AG04450 (cell line): Measurements from ENCODE around the gene ADCY4. TPM values are rescaled to one million over a fixed set of nuclear protein-coding genes. Genes with fewer than 3 reads are reported as not detected.

Source experiments
- CTCF ChIA-PET: fragments of 300-600, 350-600 bp; formaldehyde crosslinking; extraction: SDS; loops from one replicate; lab custom pipeline; 2022; ENCODE audit warnings: antibody characterized with exemption, inconsistent platforms; lab: Charles Lee
- POLR2A ChIA-PET: fragments of 350-600 bp; formaldehyde crosslinking; extraction: SDS; loops from one replicate; lab custom pipeline; 2021; ENCODE audit warnings: antibody characterized with exemption, inconsistent platforms; lab: Yijun Ruan, JAX
- DNase-seq: peaks from one replicate; pipeline ENCODE4 v3.0.0-alpha.2; 2011; ENCODE audit warnings: low read depth, low spot score
- H3K27ac ChIP-seq: one replicate; pipeline ENCODE4 v1.5.1; 2012; ENCODE audit warnings: low read depth, low read length, control low read depth
- H3K27me3 ChIP-seq: one replicate; pipeline ENCODE4 v1.6.0; 2012; ENCODE audit warnings: low read length; ENCODE audit not compliant: control insufficient read depth, insufficient read depth
- H3K4me3 ChIP-seq: 2 replicates; pipeline ENCODE4 v1.5.1; 2011; ENCODE audit warnings: mild to moderate bottlenecking, low read depth, low read length, control low read depth
- H3K9me3 ChIP-seq: 2 replicates; pipeline ENCODE4 v1.5.1; 2012; ENCODE audit warnings: low read length; ENCODE audit not compliant: control insufficient read depth, insufficient read depth
- CTCF ChIP-seq: IDR thresholded peaks from 2 replicates; pipeline ENCODE4 v1.5.1; 2011; ENCODE audit warnings: low read depth, low read length, control low read depth, inconsistent platforms
- polyA plus RNA-seq: library from polyadenylated mRNA; depleted of rRNA; stranded (reverse); fragments of >200 nt; gene quantifications from 2 replicates; pipeline ENCODE4 v1.2.3, GENCODE V29; 2011

ADCY4 gene
- polyA plus RNA-seq, 1 experiment = 0.04 TPM

GRCh38 chr14:24281636-24282035 is 53.2 kb downstream of the ADCY4 start:
- DNase-seq = no peak
- no peak overlapping the region for H3K4me3 ChIP-seq
- TF ChIP-seq CTCF = no peak
- H3K27ac ChIP-seq = no peak overlapping the region
- H3K9me3 ChIP-seq = no peaks in the 10 kb centered on the region
- POLR2A ChIA-PET = no interaction called here
- H3K27me3 ChIP-seq = no peaks in the 10 kb centered on the region
- CTCF ChIA-PET = interaction anchor here (2.8 kb wide), 1 partner anchor 15 kb away, joined by 9 read pairs; no protein-coding TSS in a partner anchor

- Histone ChIP-seq H3K4me3 (no peak overlapping the region), H3K27ac (no peak overlapping the region), H3K27me3 (no peaks in the 10 kb centered on the region), H3K9me3 (no peaks in the 10 kb centered on the region)
- no peak for DNase-seq
- CTCF ChIA-PET = interaction anchor here (1.3 to 2.8 kb wide), 2 partner anchors 9 to 16 kb away, joined by 3 to 9 read pairs; partner anchors contain the start of gene RABGGTA
- no peak for TF ChIP-seq CTCF
- POLR2A ChIA-PET = no interaction called here
Measured at GRCh38 chr14:24280797-24281460, 53.9 kb downstream of the ADCY4 start.

GRCh38 chr14:24279301-24280186 is 55.3 kb downstream of the ADCY4 start:
- TF ChIP-seq CTCF = 0 out of 2 replicates have a peak, but pooled peaks have one; percentile 2
- Histone ChIP-seq H3K27ac (no peak overlapping the region), H3K27me3 (no peaks in the 10 kb centered on the region), H3K4me3 (no peak overlapping the region), H3K9me3 (no peaks in the 10 kb centered on the region)
- ChIA-PET CTCF (interaction anchor here (0.5 to 2.8 kb wide), 5 partner anchors 9 to 37 kb away, joined by 3 to 9 read pairs (median 3); partner anchors contain the start of genes CIDEB and TINF2), POLR2A (interaction anchor here (0.8 kb wide), 1 partner anchor 20 kb away, joined by 3 read pairs; the partner anchor contains the start of genes DHRS1 and NOP9)
- no peak for DNase-seq

GRCh38 chr14:24278424-24278823 is 56.4 kb downstream of the ADCY4 start:
- ChIA-PET CTCF (interaction anchor here (0.7 to 1.5 kb wide), 4 partner anchors 18 to 36 kb away, joined by 3 to 4 read pairs (median 3); partner anchors contain the start of genes CIDEB and TINF2), POLR2A (no interaction called here)
- H3K9me3 ChIP-seq = no peaks in the 10 kb centered on the region
- no peak overlapping the region for H3K27ac ChIP-seq
- TF ChIP-seq CTCF = no peak
- H3K4me3 ChIP-seq = no peak overlapping the region
- no peaks in the 10 kb centered on the region for H3K27me3 ChIP-seq
- no peak for DNase-seq
